GM13977 (cell line): ENCODE data around the gene MRGPRE.

Source experiments
- DNase-seq: peaks from one replicate; pipeline ENCODE4 v3.0.0; 2012; ENCODE audit warnings: low spot score
- CTCF ChIP-seq: IDR thresholded peaks from 2 replicates; pipeline ENCODE4 v1.5.1; 2012; ENCODE audit warnings: mild to moderate bottlenecking, control low read depth; ENCODE audit not compliant: insufficient read depth; ENCODE audit errors: extremely low read depth, missing control alignments
- in situ Hi-C: fragments of 300-500 bp; cut with MboI; formaldehyde crosslinking; loops from one replicate; pipeline ENCODE4 v1.12.0; 2022; ENCODE audit warnings: low sequenced_read_pairs, low pct_unique_long_range_greater_than_20kb, mixed read lengths, inconsistent platforms; ENCODE audit not compliant: unreplicated experiment

The MRGPRE gene

GRCh38 chr11:3243880-3244279 is 11.7 kb upstream of the MRGPRE start:
- no peak for TF ChIP-seq CTCF
- no peak for DNase-seq
- in situ Hi-C loops: no loop called here

- DNase-seq: no peak
- in situ Hi-C loops: no loop called here
- TF ChIP-seq CTCF: no peak
Observed at GRCh38 chr11:3237119-3237518, 4.9 kb upstream of the MRGPRE start.

- TF ChIP-seq CTCF: no peak
- in situ Hi-C loops: no loop called here
- DNase-seq: no peak
Observed at GRCh38 chr11:3234846-3235245, 2.6 kb upstream of the MRGPRE start.

GRCh38 chr11:3232956-3233355 is 739 bp upstream of the MRGPRE start:
- no peak for TF ChIP-seq CTCF
- no peak for DNase-seq
- in situ Hi-C loops: no loop called here

GRCh38 chr11:3231550-3231850 is 717 bp downstream of the MRGPRE start:
- in situ Hi-C loops: no loop called here
- peak; percentile 24 for DNase-seq
- no peak for TF ChIP-seq CTCF

- in situ Hi-C loops: no loop called here
- no peak for TF ChIP-seq CTCF
- peak; percentile 22 for DNase-seq
Observed at GRCh38 chr11:3230636-3231549, 1.3 kb downstream of the MRGPRE start.
